Activated naive CD4-positive, alpha-beta T cell treated with anti-CD3 and anti-CD28 coated beads, Interleukin-2, amount 50 U/mL, for 24 hours (primary cell): ENCODE results near the gene NPRL2.
"Not testable (repeated sequence)": the region's sequence is repeated elsewhere in the genome, so short reads cannot be mapped to it uniquely, and the experiment has no call there.

Source experiments
- H3K27ac Mint-ChIP-seq: one replicate; pipeline ENCODE4 v1.8.0; 2021; ENCODE audit warnings: mild to moderate bottlenecking, mixed read lengths
- H3K27me3 Mint-ChIP-seq: one replicate; pipeline ENCODE4 v1.8.0; 2021; ENCODE audit warnings: mixed read lengths
- H3K36me3 Mint-ChIP-seq: one replicate; pipeline ENCODE4 v1.8.0; 2021; ENCODE audit warnings: mixed read lengths
- H3K4me1 Mint-ChIP-seq: one replicate; pipeline ENCODE4 v1.8.0; 2021; ENCODE audit warnings: mixed read lengths
- H3K4me3 Mint-ChIP-seq: one replicate; pipeline ENCODE4 v1.8.0; 2021; ENCODE audit warnings: mild to moderate bottlenecking, mixed read lengths
- H3K9me3 Mint-ChIP-seq: one replicate; pipeline ENCODE4 v1.8.0; 2021; ENCODE audit warnings: mixed read lengths

Gene NPRL2

GRCh38 chr3:50319181-50319893 is 31.2 kb downstream of the NPRL2 start:
- Mint-ChIP-seq H3K4me3 (peak overlapping the region; percentile 47), H3K9me3 (no peaks in the 10 kb centered on the region), H3K36me3 (no peaks in the 10 kb centered on the region), H3K27me3 (no peaks in the 10 kb centered on the region), H3K4me1 (peaks cover 27% of the 10 kb centered on the region), H3K27ac (no peak overlapping the region)

- no peak overlapping the region for H3K27ac Mint-ChIP-seq
- no peaks in the 10 kb centered on the region for H3K36me3 Mint-ChIP-seq
- peaks cover 25% of the 10 kb centered on the region for H3K4me1 Mint-ChIP-seq
- H3K9me3 Mint-ChIP-seq: no peaks in the 10 kb centered on the region
- no peaks in the 10 kb centered on the region for H3K27me3 Mint-ChIP-seq
- H3K4me3 Mint-ChIP-seq: no peak overlapping the region
Measured at GRCh38 chr3:50318615-50319014, 32.0 kb downstream of the NPRL2 start.

GRCh38 chr3:50318163-50318562 is 32.4 kb downstream of the NPRL2 start:
- H3K4me3 Mint-ChIP-seq: no peak overlapping the region
- H3K9me3 Mint-ChIP-seq: no peaks in the 10 kb centered on the region
- H3K27ac Mint-ChIP-seq: no peak overlapping the region
- H3K4me1 Mint-ChIP-seq: peaks cover 25% of the 10 kb centered on the region
- H3K27me3 Mint-ChIP-seq: no peaks in the 10 kb centered on the region
- H3K36me3 Mint-ChIP-seq: no peaks in the 10 kb centered on the region

GRCh38 chr3:50317300-50317699 is 33.3 kb downstream of the NPRL2 start:
- no peak overlapping the region for H3K4me3 Mint-ChIP-seq
- no peaks in the 10 kb centered on the region for H3K27me3 Mint-ChIP-seq
- H3K36me3 Mint-ChIP-seq: no peaks in the 10 kb centered on the region
- no peak overlapping the region for H3K27ac Mint-ChIP-seq
- H3K9me3 Mint-ChIP-seq: no peaks in the 10 kb centered on the region
- H3K4me1 Mint-ChIP-seq: peaks cover 25% of the 10 kb centered on the region

GRCh38 chr3:50316657-50317242 is 33.8 kb downstream of the NPRL2 start:
- H3K9me3 Mint-ChIP-seq: no peaks in the 10 kb centered on the region
- peak overlapping the region; percentile 51 for H3K27ac Mint-ChIP-seq
- H3K4me3 Mint-ChIP-seq: no peak overlapping the region
- H3K27me3 Mint-ChIP-seq: no peaks in the 10 kb centered on the region
- no peaks in the 10 kb centered on the region for H3K36me3 Mint-ChIP-seq
- peaks cover 25% of the 10 kb centered on the region for H3K4me1 Mint-ChIP-seq

GRCh38 chr3:50314816-50315215 is 35.8 kb downstream of the NPRL2 start:
- no peaks in the 10 kb centered on the region for H3K27me3 Mint-ChIP-seq
- H3K4me3 Mint-ChIP-seq: no peak overlapping the region
- no peaks in the 10 kb centered on the region for H3K9me3 Mint-ChIP-seq
- H3K27ac Mint-ChIP-seq: no peak overlapping the region
- peaks cover 20% of the 10 kb centered on the region for H3K4me1 Mint-ChIP-seq
- H3K36me3 Mint-ChIP-seq: no peaks in the 10 kb centered on the region

GRCh38 chr3:50314342-50314741 is 36.2 kb downstream of the NPRL2 start:
- no peak overlapping the region for H3K27ac Mint-ChIP-seq
- H3K4me3 Mint-ChIP-seq: no peak overlapping the region
- H3K27me3 Mint-ChIP-seq: no peaks in the 10 kb centered on the region
- H3K36me3 Mint-ChIP-seq: no peaks in the 10 kb centered on the region
- peaks cover 17% of the 10 kb centered on the region for H3K4me1 Mint-ChIP-seq
- no peaks in the 10 kb centered on the region for H3K9me3 Mint-ChIP-seq

GRCh38 chr3:50312041-50312440 is 38.5 kb downstream of the NPRL2 start:
- H3K27ac Mint-ChIP-seq, H3K4me1 Mint-ChIP-seq, H3K4me3 Mint-ChIP-seq, H3K36me3 Mint-ChIP-seq, H3K9me3 Mint-ChIP-seq, H3K27me3 Mint-ChIP-seq: not testable (repeated sequence)

- Mint-ChIP-seq H3K4me1 (peaks cover 9% of the 10 kb centered on the region), H3K27ac (no peak overlapping the region), H3K9me3 (no peaks in the 10 kb centered on the region), H3K36me3 (no peaks in the 10 kb centered on the region), H3K27me3 (no peaks in the 10 kb centered on the region), H3K4me3 (no peak overlapping the region)
Measured at GRCh38 chr3:50304601-50305000, 46.0 kb downstream of the NPRL2 start.

- Mint-ChIP-seq H3K27ac (no peak within 1 kb of the TSS), H3K4me1 (peaks cover 16% of the 10 kb centered on the region), H3K36me3 (no peaks in the 10 kb centered on the region), H3K4me3 (no peak within 1 kb of the TSS), H3K27me3 (no peaks in the 10 kb centered on the region), H3K9me3 (no peaks in the 10 kb centered on the region)
Measured at GRCh38 chr3:50303013-50303815, 47.4 kb downstream of the NPRL2 start, which contains the start of gene HYAL1. HYAL1 (minus strand) TSS chr3:50303574; CDS start chr3:50302956, 618 bp downstream.

GRCh38 chr3:50302095-50303012 is 48.2 kb downstream of the NPRL2 start:
- no peaks in the 10 kb centered on the region for H3K27me3 Mint-ChIP-seq
- H3K36me3 Mint-ChIP-seq: no peaks in the 10 kb centered on the region
- H3K9me3 Mint-ChIP-seq: no peaks in the 10 kb centered on the region
- no peak overlapping the region for H3K4me3 Mint-ChIP-seq
- H3K4me1 Mint-ChIP-seq: peaks cover 23% of the 10 kb centered on the region
- no peak overlapping the region for H3K27ac Mint-ChIP-seq

- Mint-ChIP-seq H3K4me1 (peaks cover 25% of the 10 kb centered on the region), H3K36me3 (no peaks in the 10 kb centered on the region), H3K27me3 (no peaks in the 10 kb centered on the region), H3K4me3 (peak overlapping the region; percentile 93), H3K27ac (no peak overlapping the region), H3K9me3 (no peaks in the 10 kb centered on the region)
Measured at GRCh38 chr3:50300681-50301254, 49.8 kb downstream of the NPRL2 start.

- no peaks in the 10 kb centered on the region for H3K27me3 Mint-ChIP-seq
- peak overlapping the region; percentile 93 for H3K4me3 Mint-ChIP-seq
- peaks cover 25% of the 10 kb centered on the region for H3K4me1 Mint-ChIP-seq
- peak overlapping the region; percentile 80 for H3K27ac Mint-ChIP-seq
- H3K9me3 Mint-ChIP-seq: no peaks in the 10 kb centered on the region
- no peaks in the 10 kb centered on the region for H3K36me3 Mint-ChIP-seq
Measured at GRCh38 chr3:50299929-50300680, 50.5 kb downstream of the NPRL2 start.

GRCh38 chr3:50299638-50299928 is 51.0 kb downstream of the NPRL2 start:
- H3K9me3 Mint-ChIP-seq: no peaks in the 10 kb centered on the region

More at GRCh38 chr3:50299638-50299928, 51.0 kb downstream of the NPRL2 start:
- Mint-ChIP-seq H3K27me3 (no peaks in the 10 kb centered on the region), H3K4me3 (peak overlapping the region; percentile 93), H3K27ac (peak overlapping the region; percentile 80), H3K4me1 (peaks cover 25% of the 10 kb centered on the region), H3K36me3 (no peaks in the 10 kb centered on the region)
